DND-41 (cell line): Measurements from ENCODE around the gene FAM3B.
A peak's percentile ranks its signal among the peaks of the same experiment; 100 is the strongest.

Experiments
- ATAC-seq: fragments of 200-7000 bp; cut with Tn5 transposase; 3 replicates; pipeline ENCODE4 v1.9.1; 2021; ENCODE audit warnings: low read depth; ENCODE audit not compliant: insufficient read depth
- DNase-seq: peaks from one replicate; pipeline ENCODE4 v3.0.0-alpha.2; 2020
- H2AFZ ChIP-seq: 2 replicates; pipeline ENCODE4 v1.6.0; 2012; ENCODE audit warnings: low read depth, low read length
- H3K27ac ChIP-seq: 2 replicates; pipeline ENCODE4 v1.5.1; 2012; ENCODE audit warnings: low read length, inconsistent platforms
- H3K27me3 ChIP-seq: fragments of 200-600 bp; sonication (generic); 2 replicates; pipeline ENCODE4 v1.6.0; 2012; ENCODE audit warnings: low read length, mild to moderate bottlenecking, inconsistent platforms; ENCODE audit not compliant: insufficient read depth, poor library complexity
- H3K36me3 ChIP-seq: 2 replicates; pipeline ENCODE4 v1.5.1; 2012; ENCODE audit warnings: low read length, inconsistent platforms; ENCODE audit not compliant: insufficient read depth
- H3K4me1 ChIP-seq: 2 replicates; pipeline ENCODE4 v1.5.1; 2012; ENCODE audit warnings: mild to moderate bottlenecking, low read length; ENCODE audit not compliant: insufficient read depth
- H3K4me2 ChIP-seq: 2 replicates; pipeline ENCODE4 v1.6.0; 2012; ENCODE audit warnings: mild to moderate bottlenecking, moderate library complexity, low read length, inconsistent platforms; ENCODE audit not compliant: insufficient read depth
- H3K4me3 ChIP-seq, 2 experiments: fragments of 200-600 bp in 1 of 2; shearing (Covaris generic) in 1 of 2; 2 replicates each; pipeline ENCODE4 v1.5.1; 2012 to 2016; ENCODE audit warnings: inconsistent platforms in 2 of 2, low read length in 2 of 2, mild to moderate bottlenecking in 2 of 2, low read depth in 1 of 2, moderate library complexity in 1 of 2
- H3K79me2 ChIP-seq: 2 replicates; pipeline ENCODE4 v1.6.0; 2012; ENCODE audit warnings: low read length, inconsistent platforms; ENCODE audit not compliant: insufficient read depth
- H3K9ac ChIP-seq: 2 replicates; pipeline ENCODE4 v1.6.0; 2012; ENCODE audit warnings: low read depth, mild to moderate bottlenecking, inconsistent platforms, low read length, moderate library complexity
- H3K9me3 ChIP-seq: 2 replicates; pipeline ENCODE4 v1.5.1; 2012; ENCODE audit warnings: low read length, moderate library complexity, mild to moderate bottlenecking, inconsistent platforms; ENCODE audit not compliant: insufficient read depth, severe bottlenecking
- H4K20me1 ChIP-seq: 2 replicates; pipeline ENCODE4 v1.6.0; 2012; ENCODE audit warnings: low read length; ENCODE audit not compliant: insufficient read depth
- EZH2 ChIP-seq: IDR thresholded peaks from 3 replicates; pipeline ENCODE4 v1.6.1; 2012; ENCODE audit warnings: borderline replicate concordance, low read depth, mild to moderate bottlenecking, moderate library complexity, low read length, inconsistent platforms; ENCODE audit not compliant: severe bottlenecking
- TF ChIP-seq, protein P1 (sequence below): IDR thresholded peaks from 2 replicates; pipeline ENCODE4 v1.5.1; 2012; ENCODE audit warnings: borderline replicate concordance, low read length, moderate library complexity, mild to moderate bottlenecking; ENCODE audit not compliant: poor library complexity, severe bottlenecking; ENCODE audit errors: extremely low read depth

Gene FAM3B

DNA sequence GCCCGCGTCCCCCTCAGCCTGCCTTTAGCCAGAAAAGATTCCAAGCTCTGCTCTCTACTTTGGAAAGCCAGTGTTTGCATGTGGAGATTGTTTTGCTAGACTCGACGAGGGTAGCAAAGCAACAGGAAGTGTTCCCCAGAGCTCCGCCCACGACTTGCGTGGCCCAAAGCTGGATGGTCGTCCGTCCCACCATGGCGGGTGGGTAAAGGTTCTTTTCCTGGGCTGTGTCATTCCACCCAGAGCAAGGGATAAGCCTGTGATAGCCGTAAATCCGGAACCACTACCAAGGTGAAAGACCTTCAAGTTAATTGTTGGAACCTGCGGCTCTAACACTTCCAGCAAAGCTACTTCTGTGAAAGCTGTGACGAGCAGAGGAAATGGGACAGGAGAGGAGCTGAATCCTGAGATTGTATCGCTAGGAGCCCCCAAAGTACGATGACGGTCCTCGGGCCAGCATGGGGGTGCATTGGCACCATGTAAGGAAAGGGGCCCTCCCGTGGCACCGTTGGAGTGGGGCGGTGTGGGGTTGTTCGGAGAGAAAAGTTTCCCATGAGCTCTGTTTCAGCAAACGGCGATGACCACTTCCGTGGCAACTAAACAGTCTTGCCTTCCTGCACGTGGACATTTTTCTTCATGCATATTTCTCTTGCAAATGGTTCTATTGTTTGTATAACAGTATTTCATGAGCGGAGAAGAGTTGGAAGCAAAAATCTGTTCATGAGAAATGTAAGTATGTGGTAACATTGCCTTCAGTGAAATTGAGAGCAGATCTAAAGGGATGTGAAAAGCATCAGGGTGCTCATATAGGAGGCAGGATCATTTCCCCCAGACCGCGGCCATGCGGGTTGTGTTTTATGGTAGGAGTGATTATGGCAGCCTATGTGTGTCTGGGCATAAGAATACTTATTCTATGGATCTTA, 53.6 kb downstream of the FAM3B start:
- no peaks in the 10 kb centered on the region for H3K27me3 ChIP-seq
- H3K4me1 ChIP-seq, result peaks cover 63% of the 10 kb centered on the region
- H4K20me1 ChIP-seq, result peaks cover 11% of the 10 kb centered on the region; the same call in 1 of the 2 replicates
- peak overlapping the region; percentile 82 for H3K4me2 ChIP-seq
- no peaks in the 10 kb centered on the region for H3K9me3 ChIP-seq
- peak overlapping the region; percentile 44 to 77 for H3K4me3 ChIP-seq
- H3K27ac ChIP-seq, result peak overlapping the region; percentile 85
- TF ChIP-seq, protein P1, sequence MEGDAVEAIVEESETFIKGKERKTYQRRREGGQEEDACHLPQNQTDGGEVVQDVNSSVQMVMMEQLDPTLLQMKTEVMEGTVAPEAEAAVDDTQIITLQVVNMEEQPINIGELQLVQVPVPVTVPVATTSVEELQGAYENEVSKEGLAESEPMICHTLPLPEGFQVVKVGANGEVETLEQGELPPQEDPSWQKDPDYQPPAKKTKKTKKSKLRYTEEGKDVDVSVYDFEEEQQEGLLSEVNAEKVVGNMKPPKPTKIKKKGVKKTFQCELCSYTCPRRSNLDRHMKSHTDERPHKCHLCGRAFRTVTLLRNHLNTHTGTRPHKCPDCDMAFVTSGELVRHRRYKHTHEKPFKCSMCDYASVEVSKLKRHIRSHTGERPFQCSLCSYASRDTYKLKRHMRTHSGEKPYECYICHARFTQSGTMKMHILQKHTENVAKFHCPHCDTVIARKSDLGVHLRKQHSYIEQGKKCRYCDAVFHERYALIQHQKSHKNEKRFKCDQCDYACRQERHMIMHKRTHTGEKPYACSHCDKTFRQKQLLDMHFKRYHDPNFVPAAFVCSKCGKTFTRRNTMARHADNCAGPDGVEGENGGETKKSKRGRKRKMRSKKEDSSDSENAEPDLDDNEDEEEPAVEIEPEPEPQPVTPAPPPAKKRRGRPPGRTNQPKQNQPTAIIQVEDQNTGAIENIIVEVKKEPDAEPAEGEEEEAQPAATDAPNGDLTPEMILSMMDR, result peak; percentile 23
- TF ChIP-seq EZH2, result no peak
- H2AFZ ChIP-seq, result peak overlapping the region; percentile 83
- peaks cover 8% of the 10 kb centered on the region for H3K36me3 ChIP-seq
- peak; percentile 75 for DNase-seq
- peak; percentile 75 for ATAC-seq
- peak overlapping the region; percentile 72 for H3K9ac ChIP-seq
- peaks cover 53% of the 10 kb centered on the region for H3K79me2 ChIP-seq

DNA sequence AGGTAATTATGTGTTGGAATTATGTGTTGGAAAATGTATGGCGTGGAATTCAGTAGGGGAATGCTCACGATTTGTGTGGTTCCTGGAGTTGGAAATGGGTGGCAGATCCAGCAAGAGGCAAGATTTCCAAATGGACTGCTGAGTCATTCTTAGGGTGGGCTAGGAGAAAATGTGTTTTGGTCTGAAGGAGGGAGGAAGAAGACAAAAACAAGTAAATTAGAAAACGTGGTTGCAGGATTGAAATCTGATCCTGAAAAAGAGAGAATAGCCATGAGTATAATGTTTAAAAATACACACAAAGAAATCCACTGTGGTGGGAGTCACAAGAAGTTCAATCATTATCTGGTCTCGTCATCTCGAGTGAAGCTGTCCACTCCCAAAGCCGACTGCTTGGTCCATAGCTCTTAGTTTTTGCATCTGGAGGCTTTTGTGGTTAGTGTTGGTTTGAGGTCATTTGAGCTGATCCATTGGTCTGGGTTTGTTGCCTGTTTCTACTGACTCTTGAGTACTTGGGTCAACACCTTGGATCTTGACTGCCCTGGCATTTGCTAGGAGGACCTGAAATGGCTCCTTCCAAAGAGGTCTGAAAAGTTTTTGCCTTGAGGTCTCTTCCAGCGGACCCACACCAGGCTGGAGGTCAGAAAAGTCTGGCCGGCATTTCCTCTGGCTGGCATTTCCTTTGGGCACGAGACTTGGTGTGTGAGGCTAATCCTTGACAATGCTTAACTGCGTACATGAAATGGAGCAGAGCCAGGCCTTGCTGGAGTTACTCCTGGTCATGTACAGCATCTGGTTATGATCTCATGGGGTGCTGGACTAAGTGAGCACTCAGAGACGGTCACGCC, 54.5 kb downstream of the FAM3B start:
- TF ChIP-seq EZH2, result no peak
- TF ChIP-seq, protein P1, result no peak
- Histone ChIP-seq H3K4me1 (peaks cover 63% of the 10 kb centered on the region), H3K27me3 (no peaks in the 10 kb centered on the region), H3K79me2 (peaks cover 62% of the 10 kb centered on the region), H3K4me3 (peak overlapping the region; percentile 44 to 77), H4K20me1 (peaks cover 15% of the 10 kb centered on the region; the same call in 1 of the 2 replicates), H3K36me3 (peaks cover 13% of the 10 kb centered on the region), H3K9ac (peak overlapping the region; percentile 72), H2AFZ (peak overlapping the region; percentile 83), H3K27ac (peak overlapping the region; percentile 85), H3K4me2 (peak overlapping the region; percentile 82), H3K9me3 (no peaks in the 10 kb centered on the region)
- ATAC-seq, result no peak
- DNase-seq, result no peak

DNA sequence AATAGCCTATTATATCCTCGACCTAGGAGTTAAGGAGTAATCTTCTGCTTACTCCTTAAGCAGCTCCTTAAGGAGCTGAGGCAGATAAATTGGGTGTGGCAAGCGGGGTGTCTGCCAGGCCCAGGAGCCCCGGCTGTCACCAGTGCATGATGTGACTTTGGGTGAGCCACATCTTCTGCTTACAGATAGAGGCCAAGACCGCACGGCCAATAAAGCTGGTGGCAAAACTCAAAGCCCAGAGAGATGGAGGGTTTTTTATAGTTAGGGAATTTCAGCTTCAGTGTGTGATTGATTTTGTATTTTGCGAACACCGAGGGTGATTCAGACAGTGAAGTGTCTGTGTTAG, 55.1 kb downstream of the FAM3B start:
- Histone ChIP-seq H3K4me2 (peak overlapping the region; percentile 82), H3K9ac (peak overlapping the region; percentile 72), H3K4me3 (peak overlapping the region; percentile 44 to 77; a peak in 3 of 4 replicates), H3K79me2 (peaks cover 62% of the 10 kb centered on the region), H3K27ac (peak overlapping the region; percentile 85), H3K27me3 (no peaks in the 10 kb centered on the region), H3K36me3 (peaks cover 16% of the 10 kb centered on the region), H4K20me1 (peaks cover 16% of the 10 kb centered on the region; the same call in 1 of the 2 replicates), H2AFZ (no peak overlapping the region), H3K9me3 (no peaks in the 10 kb centered on the region), H3K4me1 (peaks cover 63% of the 10 kb centered on the region)
- TF ChIP-seq, protein P1, result no peak
- TF ChIP-seq EZH2, result no peak
- no peak for DNase-seq
- no peak for ATAC-seq
